Liver (tissue), 9 donors: ENCODE results near the gene TRPT1. TPM values are rescaled to one million over a fixed set of nuclear protein-coding genes. Genes with fewer than 3 reads are reported as not detected.

ENCODE experiments used
- DNase-seq: peaks from one replicate; pipeline ENCODE4 v3.0.0-alpha.2; 2017; ENCODE audit warnings: low spot score
- H3K27ac ChIP-seq, 2 donors: one replicate each; pipeline ENCODE4 v1.7.0; 2013; ENCODE audit warnings: inconsistent platforms in 2 of 2, low read length in 2 of 2, control low read depth in 1 of 2, low read depth in 1 of 2, mild to moderate bottlenecking in 1 of 2
- H3K27me3 ChIP-seq, 4 donors: one replicate each; pipeline versions ENCODE4 v1.6.1 to v1.7.0; 2013; ENCODE audit warnings: low read length in 3 of 4, inconsistent platforms in 1 of 4, mild to moderate bottlenecking in 1 of 4, moderate library complexity in 1 of 4; ENCODE audit not compliant: control insufficient read depth in 4 of 4, insufficient read depth in 4 of 4
- H3K36me3 ChIP-seq, 4 donors: one replicate each; pipeline versions ENCODE4 v1.6.1 to v1.7.0; 2013; ENCODE audit warnings: low read length in 3 of 4, mild to moderate bottlenecking in 3 of 4, low read depth in 1 of 4, moderate library complexity in 1 of 4; ENCODE audit not compliant: control insufficient read depth in 4 of 4, insufficient read depth in 3 of 4
- H3K4me1 ChIP-seq, 4 donors: one replicate each; pipeline versions ENCODE4 v1.6.1 to v1.7.0; 2013; ENCODE audit warnings: low read length in 3 of 4, mild to moderate bottlenecking in 3 of 4, moderate library complexity in 1 of 4; ENCODE audit not compliant: control insufficient read depth in 4 of 4, insufficient read depth in 4 of 4
- H3K4me3 ChIP-seq, 3 donors: one replicate each; pipeline versions ENCODE4 v1.6.1 to v1.7.0; 2013; ENCODE audit warnings: low read length in 3 of 3, control low read depth in 1 of 3, low read depth in 1 of 3, mild to moderate bottlenecking in 1 of 3
- H3K9ac ChIP-seq, 2 donors: one replicate each; pipeline ENCODE4 v1.7.0; 2013; ENCODE audit warnings: low read length in 2 of 2, mild to moderate bottlenecking in 2 of 2, moderate library complexity in 2 of 2, control low read depth in 1 of 2, low read depth in 1 of 2
- H3K9me3 ChIP-seq, 4 donors: one replicate each; pipeline versions ENCODE4 v1.6.1 to v1.7.0; 2013; ENCODE audit warnings: low read length in 3 of 4; ENCODE audit not compliant: control insufficient read depth in 4 of 4
- ATF3 ChIP-seq: IDR thresholded peaks from 2 replicates; pipeline ENCODE4 v1.6.1; 2016; ENCODE audit warnings: antibody characterized with exemption
- EGR1 ChIP-seq, 2 donors: IDR thresholded peaks; 2 replicates each; pipeline ENCODE4 v1.6.1; 2016 to 2018; ENCODE audit warnings: antibody characterized with exemption in 2 of 2, low read depth in 2 of 2
- FOXA1 ChIP-seq: IDR thresholded peaks from 2 replicates; pipeline ENCODE4 v1.6.1; 2016; ENCODE audit warnings: antibody characterized with exemption
- FOXA2 ChIP-seq: IDR thresholded peaks from 2 replicates; pipeline ENCODE4 v1.6.1; 2016; ENCODE audit warnings: antibody characterized with exemption
- GABPA ChIP-seq, 2 donors: IDR thresholded peaks in 1 of 2; conservative IDR thresholded peaks in 1 of 2; 2 replicates each; pipeline ENCODE4 v1.6.1; 2016; ENCODE audit warnings: antibody characterized with exemption in 2 of 2, mild to moderate bottlenecking in 1 of 2, moderate library complexity in 1 of 2
- HNF4A ChIP-seq, 2 donors: conservative IDR thresholded peaks; 2 replicates each; pipeline ENCODE4 v1.6.1; 2016; ENCODE audit warnings: antibody characterized with exemption in 2 of 2, mild to moderate bottlenecking in 2 of 2
- HNF4G ChIP-seq: IDR thresholded peaks from 2 replicates; pipeline ENCODE4 v1.6.1; 2016; ENCODE audit warnings: antibody characterized with exemption
- JUND ChIP-seq, 2 donors: IDR thresholded peaks; 2 replicates each; pipeline ENCODE4 v1.6.1; 2016; ENCODE audit warnings: antibody characterized with exemption in 2 of 2
- MAX ChIP-seq: IDR thresholded peaks from 2 replicates; pipeline ENCODE4 v1.6.1; 2016; ENCODE audit warnings: antibody characterized with exemption
- NR2F2 ChIP-seq: IDR thresholded peaks from 2 replicates; pipeline ENCODE4 v1.6.1; 2016; ENCODE audit warnings: antibody characterized with exemption
- RAD21 ChIP-seq, 2 donors: IDR thresholded peaks; 2 replicates each; pipeline ENCODE4 v1.6.1; 2016; ENCODE audit warnings: antibody characterized with exemption in 2 of 2, mild to moderate bottlenecking in 2 of 2
- TAF1 ChIP-seq: conservative IDR thresholded peaks from 2 replicates; pipeline ENCODE4 v1.6.1; 2016; ENCODE audit warnings: antibody characterized with exemption, mild to moderate bottlenecking
- YY1 ChIP-seq: IDR thresholded peaks from 2 replicates; pipeline ENCODE4 v1.6.1; 2016; ENCODE audit warnings: antibody characterized with exemption, mild to moderate bottlenecking
- WGBS: extraction: QIAGEN DNeasy Blood & Tissue Kit; methylation state at CpG from one replicate; pipeline ENCODE4 v1.1.7; 2013; 5-methylcytosine and 5-hydroxymethylcytosine counted together
- polyA plus RNA-seq, 2 donors: library from polyadenylated mRNA; stranded (reverse) in 1 of 2; unstranded in 1 of 2; fragments of 200-250 nt in 1 of 2; fragments of >200 nt in 1 of 2; fragmentation: Nextera tagmentation in 1 of 2; extraction: Ambion mirVana in 1 of 2; gene quantifications; one replicate each; pipeline versions ENCODE4 v1.2.1 to v1.2.3, GENCODE V29; 2013 to 2015
- total RNA-seq, 2 donors: library from RNA; depleted of rRNA; stranded (reverse); fragments of >200 nt; gene quantifications; one replicate each; pipeline ENCODE4 v1.2.3, GENCODE V29; 2014
- TF ChIP-seq, protein P1 (sequence below): IDR thresholded peaks from 2 replicates; pipeline ENCODE4 v1.6.1; 2016; ENCODE audit warnings: antibody characterized with exemption, mild to moderate bottlenecking
- TF ChIP-seq, protein P2 (sequence below): fragments of 150-350 bp; IDR thresholded peaks from 2 replicates; pipeline ENCODE4 v1.5.1; 2017; ENCODE audit warnings: improper control_type of control experiment, low read depth, low read length; ENCODE audit not compliant: missing input control
- TF ChIP-seq, protein P3 (sequence below): IDR thresholded peaks from 2 replicates; pipeline ENCODE4 v1.6.1; 2016; ENCODE audit warnings: antibody characterized with exemption
- donor health status: healthy.
- donor health status: healthy.
- donor health status: healthy.
- donor health status: healthy.
- donor health status: healthy.

Gene TRPT1
- total and polyA plus RNA-seq, 4 donors = 14.0 to 37.8 (median 20.8) TPM

GRCh38 chr11:64196626-64197025 lies 29.4 kb downstream of the TRPT1 start:
- TF ChIP-seq YY1 (no peak), FOXA2 (no peak), EGR1 (IDR thresholded peaks at IDR 0.05; ENCODE audit: low read depth in 2 of 2) (no peak), GABPA (IDR thresholded peaks at IDR 0.05 in 1 of 2, conservative IDR thresholded peaks at IDR 0.05 in 1 of 2) (no peak), TAF1 (no peak), ATF3 (no peak), JUND (IDR thresholded peaks at IDR 0.05) (no peak), MAX (no peak), RAD21 (IDR thresholded peaks at IDR 0.05) (no peak), FOXA1 (no peak), HNF4A (conservative IDR thresholded peaks at IDR 0.05) (no peak)
- TF ChIP-seq, protein P1, sequence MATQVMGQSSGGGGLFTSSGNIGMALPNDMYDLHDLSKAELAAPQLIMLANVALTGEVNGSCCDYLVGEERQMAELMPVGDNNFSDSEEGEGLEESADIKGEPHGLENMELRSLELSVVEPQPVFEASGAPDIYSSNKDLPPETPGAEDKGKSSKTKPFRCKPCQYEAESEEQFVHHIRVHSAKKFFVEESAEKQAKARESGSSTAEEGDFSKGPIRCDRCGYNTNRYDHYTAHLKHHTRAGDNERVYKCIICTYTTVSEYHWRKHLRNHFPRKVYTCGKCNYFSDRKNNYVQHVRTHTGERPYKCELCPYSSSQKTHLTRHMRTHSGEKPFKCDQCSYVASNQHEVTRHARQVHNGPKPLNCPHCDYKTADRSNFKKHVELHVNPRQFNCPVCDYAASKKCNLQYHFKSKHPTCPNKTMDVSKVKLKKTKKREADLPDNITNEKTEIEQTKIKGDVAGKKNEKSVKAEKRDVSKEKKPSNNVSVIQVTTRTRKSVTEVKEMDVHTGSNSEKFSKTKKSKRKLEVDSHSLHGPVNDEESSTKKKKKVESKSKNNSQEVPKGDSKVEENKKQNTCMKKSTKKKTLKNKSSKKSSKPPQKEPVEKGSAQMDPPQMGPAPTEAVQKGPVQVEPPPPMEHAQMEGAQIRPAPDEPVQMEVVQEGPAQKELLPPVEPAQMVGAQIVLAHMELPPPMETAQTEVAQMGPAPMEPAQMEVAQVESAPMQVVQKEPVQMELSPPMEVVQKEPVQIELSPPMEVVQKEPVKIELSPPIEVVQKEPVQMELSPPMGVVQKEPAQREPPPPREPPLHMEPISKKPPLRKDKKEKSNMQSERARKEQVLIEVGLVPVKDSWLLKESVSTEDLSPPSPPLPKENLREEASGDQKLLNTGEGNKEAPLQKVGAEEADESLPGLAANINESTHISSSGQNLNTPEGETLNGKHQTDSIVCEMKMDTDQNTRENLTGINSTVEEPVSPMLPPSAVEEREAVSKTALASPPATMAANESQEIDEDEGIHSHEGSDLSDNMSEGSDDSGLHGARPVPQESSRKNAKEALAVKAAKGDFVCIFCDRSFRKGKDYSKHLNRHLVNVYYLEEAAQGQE = no peak
- Histone ChIP-seq H3K4me1 (peaks cover 0 to 6% (median 0%) of the 10 kb centered on the region in 4 donors), H3K9ac (no peak overlapping the region), H3K27me3 (no peaks in the 10 kb centered on the region), H3K9me3 (no peaks in the 10 kb centered on the region), H3K4me3 (no peak overlapping the region), H3K27ac (no peak overlapping the region), H3K36me3 (peaks cover 21 to 70% (median 62%) of the 10 kb centered on the region in 4 donors)
- DNase-seq = no peak
- 90% methylated on average over 9 of the region's 9 CpGs for WGBS

DNA sequence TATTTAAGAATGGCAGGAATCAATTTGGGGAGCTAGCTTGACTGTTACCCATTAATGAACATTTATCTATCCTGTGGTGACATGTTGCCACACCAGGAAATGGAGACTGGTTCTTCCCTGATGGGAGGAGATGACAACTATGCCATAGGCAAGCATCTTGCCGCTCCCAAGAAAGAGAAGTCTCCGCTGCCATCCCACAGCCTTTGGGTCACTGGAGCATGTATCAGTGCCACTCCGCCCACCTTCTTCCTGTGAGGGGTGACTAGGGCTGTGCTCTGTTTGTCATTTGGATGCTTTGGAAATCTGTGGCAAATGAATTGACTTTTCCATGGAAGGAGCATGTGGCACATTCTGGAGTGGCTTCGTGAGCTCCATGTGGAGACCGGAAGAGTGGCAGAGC lies 33.6 kb downstream of the TRPT1 start:
- no peak overlapping the region for H3K4me3 ChIP-seq
- peaks cover 0 to 12% (median 9%) of the 10 kb centered on the region in 4 donors for H3K4me1 ChIP-seq
- no peaks in the 10 kb centered on the region for H3K27me3 ChIP-seq
- H3K9me3 ChIP-seq = no peaks in the 10 kb centered on the region
- no peak overlapping the region for H3K27ac ChIP-seq
- DNase-seq = no peak
- no peak overlapping the region for H3K9ac ChIP-seq
- WGBS = 94% methylated on average over 5 of the region's 5 CpGs
- TF ChIP-seq GABPA (IDR thresholded peaks at IDR 0.05 in 1 of 2, conservative IDR thresholded peaks at IDR 0.05 in 1 of 2) (no peak), HNF4A (conservative IDR thresholded peaks at IDR 0.05) (no peak), JUND (IDR thresholded peaks at IDR 0.05) (no peak), FOXA2 (no peak), EGR1 (IDR thresholded peaks at IDR 0.05; ENCODE audit: low read depth in 2 of 2) (no peak), RAD21 (IDR thresholded peaks at IDR 0.05) (no peak), HNF4G (no peak), FOXA1 (no peak), NR2F2 (no peak)
- TF ChIP-seq, protein P1 = no peak
- TF ChIP-seq, protein P2, sequence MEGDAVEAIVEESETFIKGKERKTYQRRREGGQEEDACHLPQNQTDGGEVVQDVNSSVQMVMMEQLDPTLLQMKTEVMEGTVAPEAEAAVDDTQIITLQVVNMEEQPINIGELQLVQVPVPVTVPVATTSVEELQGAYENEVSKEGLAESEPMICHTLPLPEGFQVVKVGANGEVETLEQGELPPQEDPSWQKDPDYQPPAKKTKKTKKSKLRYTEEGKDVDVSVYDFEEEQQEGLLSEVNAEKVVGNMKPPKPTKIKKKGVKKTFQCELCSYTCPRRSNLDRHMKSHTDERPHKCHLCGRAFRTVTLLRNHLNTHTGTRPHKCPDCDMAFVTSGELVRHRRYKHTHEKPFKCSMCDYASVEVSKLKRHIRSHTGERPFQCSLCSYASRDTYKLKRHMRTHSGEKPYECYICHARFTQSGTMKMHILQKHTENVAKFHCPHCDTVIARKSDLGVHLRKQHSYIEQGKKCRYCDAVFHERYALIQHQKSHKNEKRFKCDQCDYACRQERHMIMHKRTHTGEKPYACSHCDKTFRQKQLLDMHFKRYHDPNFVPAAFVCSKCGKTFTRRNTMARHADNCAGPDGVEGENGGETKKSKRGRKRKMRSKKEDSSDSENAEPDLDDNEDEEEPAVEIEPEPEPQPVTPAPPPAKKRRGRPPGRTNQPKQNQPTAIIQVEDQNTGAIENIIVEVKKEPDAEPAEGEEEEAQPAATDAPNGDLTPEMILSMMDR = no peak
- TF ChIP-seq, protein P3, sequence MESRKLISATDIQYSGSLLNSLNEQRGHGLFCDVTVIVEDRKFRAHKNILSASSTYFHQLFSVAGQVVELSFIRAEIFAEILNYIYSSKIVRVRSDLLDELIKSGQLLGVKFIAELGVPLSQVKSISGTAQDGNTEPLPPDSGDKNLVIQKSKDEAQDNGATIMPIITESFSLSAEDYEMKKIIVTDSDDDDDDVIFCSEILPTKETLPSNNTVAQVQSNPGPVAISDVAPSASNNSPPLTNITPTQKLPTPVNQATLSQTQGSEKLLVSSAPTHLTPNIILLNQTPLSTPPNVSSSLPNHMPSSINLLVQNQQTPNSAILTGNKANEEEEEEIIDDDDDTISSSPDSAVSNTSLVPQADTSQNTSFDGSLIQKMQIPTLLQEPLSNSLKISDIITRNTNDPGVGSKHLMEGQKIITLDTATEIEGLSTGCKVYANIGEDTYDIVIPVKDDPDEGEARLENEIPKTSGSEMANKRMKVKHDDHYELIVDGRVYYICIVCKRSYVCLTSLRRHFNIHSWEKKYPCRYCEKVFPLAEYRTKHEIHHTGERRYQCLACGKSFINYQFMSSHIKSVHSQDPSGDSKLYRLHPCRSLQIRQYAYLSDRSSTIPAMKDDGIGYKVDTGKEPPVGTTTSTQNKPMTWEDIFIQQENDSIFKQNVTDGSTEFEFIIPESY = no peak
- peaks cover 17 to 49% (median 40%) of the 10 kb centered on the region in 4 donors for H3K36me3 ChIP-seq
